ENCODE results near the gene HS6ST3.
A peak's percentile ranks its signal among the peaks of the same experiment; 100 is the strongest.

DNA sequence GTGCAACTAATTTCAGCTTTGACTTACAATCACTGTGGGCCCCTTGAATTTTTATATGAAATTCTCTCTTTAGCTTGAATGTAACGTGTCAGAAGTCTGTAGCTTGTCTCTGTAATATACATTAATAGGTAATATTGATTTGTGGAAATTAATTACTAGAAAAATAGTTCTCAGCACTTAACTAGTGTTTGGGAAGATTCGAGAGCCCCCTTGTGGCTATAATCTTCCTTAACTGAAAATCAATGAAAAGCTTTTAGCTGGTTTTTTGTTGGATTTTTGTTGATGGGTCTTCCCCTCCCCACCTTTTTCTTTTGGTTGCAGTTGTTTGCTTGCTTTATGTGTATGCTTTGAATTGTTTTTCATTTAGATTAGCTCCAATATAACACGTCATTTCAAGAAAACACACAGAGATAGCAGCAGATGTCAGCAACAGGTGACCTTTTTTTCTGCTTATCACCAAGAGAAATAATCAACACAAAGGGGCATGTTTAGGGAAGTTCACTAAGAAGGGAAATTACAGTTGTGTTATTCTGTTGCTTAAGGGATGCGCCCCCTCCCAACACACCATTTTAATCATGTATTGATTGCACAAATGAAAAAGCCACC lies 727.5 kb downstream of the HS6ST3 start:
- TF ChIP-seq EZH2 (IDR thresholded peaks at IDR 0.05; ENCODE audit: borderline replicate concordance, low read depth, low read length, severe bottlenecking) (no peak), POLR2AphosphoS5 (IDR thresholded peaks at IDR 0.05; ENCODE audit: insufficient read depth, low read depth, low read length) (no peak), POLR2A (IDR thresholded peaks at IDR 0.05; ENCODE audit: low read depth, low read length) (no peak), MYC (IDR thresholded peaks at IDR 0.05; ENCODE audit: low read depth, low read length) (no peak)
- TF ChIP-seq, protein P1, sequence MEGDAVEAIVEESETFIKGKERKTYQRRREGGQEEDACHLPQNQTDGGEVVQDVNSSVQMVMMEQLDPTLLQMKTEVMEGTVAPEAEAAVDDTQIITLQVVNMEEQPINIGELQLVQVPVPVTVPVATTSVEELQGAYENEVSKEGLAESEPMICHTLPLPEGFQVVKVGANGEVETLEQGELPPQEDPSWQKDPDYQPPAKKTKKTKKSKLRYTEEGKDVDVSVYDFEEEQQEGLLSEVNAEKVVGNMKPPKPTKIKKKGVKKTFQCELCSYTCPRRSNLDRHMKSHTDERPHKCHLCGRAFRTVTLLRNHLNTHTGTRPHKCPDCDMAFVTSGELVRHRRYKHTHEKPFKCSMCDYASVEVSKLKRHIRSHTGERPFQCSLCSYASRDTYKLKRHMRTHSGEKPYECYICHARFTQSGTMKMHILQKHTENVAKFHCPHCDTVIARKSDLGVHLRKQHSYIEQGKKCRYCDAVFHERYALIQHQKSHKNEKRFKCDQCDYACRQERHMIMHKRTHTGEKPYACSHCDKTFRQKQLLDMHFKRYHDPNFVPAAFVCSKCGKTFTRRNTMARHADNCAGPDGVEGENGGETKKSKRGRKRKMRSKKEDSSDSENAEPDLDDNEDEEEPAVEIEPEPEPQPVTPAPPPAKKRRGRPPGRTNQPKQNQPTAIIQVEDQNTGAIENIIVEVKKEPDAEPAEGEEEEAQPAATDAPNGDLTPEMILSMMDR (IDR thresholded peaks at IDR 0.05; ENCODE audit: extremely low read depth in 1 of 2, insufficient read depth in 1 of 2, low read depth in 1 of 2, low read length in 2 of 2) = peak; percentile 17 to 29

Measured in endothelial cell of umbilical vein (primary cell).